Measurements from ENCODE around the gene OR6J1.
A peak's percentile ranks its signal among the peaks of the same experiment; 100 is the strongest.

The OR6J1 gene

GRCh38 chr14:22589096-22589839 lies 54.9 kb downstream of the OR6J1 start, which contains the start of gene DAD1:
Gene DAD1, minus strand, starts transcription at chr14:22589224. Its CDS starts 67 bp downstream, at chr14:22589157.
- Histone ChIP-seq H3K4me3 (ENCODE audit: low read depth, low read length) (peak within 1 kb of the TSS; percentile 87), H3K4me1 (ENCODE audit: control insufficient read depth, insufficient read depth, low read length) (no peaks in the 10 kb centered on the region), H3K27ac (ENCODE audit: extremely low read depth, low read depth, low read length) (peak within 1 kb of the TSS; percentile 49; the same call in 1 of the 2 replicates), H3K9me3 (ENCODE audit: control insufficient read depth, insufficient read depth, low read depth, low read length) (no peaks in the 10 kb centered on the region), H3K36me3 (ENCODE audit: control insufficient read depth in 2 of 2, insufficient read depth in 1 of 2, low read length in 2 of 2) (peaks cover 0 to 13% of the 10 kb centered on the region in 2 experiments; a peak in 1 of 3 replicates)
- ChIA-PET POLR2A (interaction anchor here (0.6 to 1.5 kb wide), 16 partner anchors 9 to 1247 kb away, joined by 3 to 22 read pairs (median 3); partner anchors contain the start of genes ABHD4, HAUS4, OXA1L and PRMT5), CTCF (interaction anchor here (0.6 to 3.9 kb wide), 16 partner anchors 8 to 1452 kb away, joined by 3 to 27 read pairs (median 4); partner anchors contain the start of gene OXA1L)
- peak; percentile 82 for TF ChIP-seq ZNF629 (tag by site-specific recombination; IDR thresholded peaks at IDR 0.05)
- TF ChIP-seq WT1 (tag by site-specific recombination; IDR thresholded peaks at IDR 0.05) = peak; percentile 73
- peak; percentile 83 for TF ChIP-seq ZNF335 (tag by site-specific recombination; conservative IDR thresholded peaks at IDR 0.05)
- TF ChIP-seq ZNF707 (tag by site-specific recombination; IDR thresholded peaks at IDR 0.05) = no peak
- peak; percentile 73 for TF ChIP-seq ZXDB (tag by site-specific recombination; IDR thresholded peaks at IDR 0.05)
- peak; percentile 85 for TF ChIP-seq KLF10 (tag by site-specific recombination; IDR thresholded peaks at IDR 0.05)
- TF ChIP-seq, protein P1, sequence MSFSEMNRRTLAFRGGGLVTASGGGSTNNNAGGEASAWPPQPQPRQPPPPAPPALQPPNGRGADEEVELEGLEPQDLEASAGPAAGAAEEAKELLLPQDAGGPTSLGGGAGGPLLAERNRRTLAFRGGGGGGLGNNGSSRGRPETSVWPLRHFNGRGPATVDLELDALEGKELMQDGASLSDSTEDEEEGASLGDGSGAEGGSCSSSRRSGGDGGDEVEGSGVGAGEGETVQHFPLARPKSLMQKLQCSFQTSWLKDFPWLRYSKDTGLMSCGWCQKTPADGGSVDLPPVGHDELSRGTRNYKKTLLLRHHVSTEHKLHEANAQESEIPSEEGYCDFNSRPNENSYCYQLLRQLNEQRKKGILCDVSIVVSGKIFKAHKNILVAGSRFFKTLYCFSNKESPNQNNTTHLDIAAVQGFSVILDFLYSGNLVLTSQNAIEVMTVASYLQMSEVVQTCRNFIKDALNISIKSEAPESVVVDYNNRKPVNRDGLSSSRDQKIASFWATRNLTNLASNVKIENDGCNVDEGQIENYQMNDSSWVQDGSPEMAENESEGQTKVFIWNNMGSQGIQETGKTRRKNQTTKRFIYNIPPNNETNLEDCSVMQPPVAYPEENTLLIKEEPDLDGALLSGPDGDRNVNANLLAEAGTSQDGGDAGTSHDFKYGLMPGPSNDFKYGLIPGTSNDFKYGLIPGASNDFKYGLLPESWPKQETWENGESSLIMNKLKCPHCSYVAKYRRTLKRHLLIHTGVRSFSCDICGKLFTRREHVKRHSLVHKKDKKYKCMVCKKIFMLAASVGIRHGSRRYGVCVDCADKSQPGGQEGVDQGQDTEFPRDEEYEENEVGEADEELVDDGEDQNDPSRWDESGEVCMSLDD (tag by site-specific recombination; IDR thresholded peaks at IDR 0.05) = peak; percentile 73
- no peak for TF ChIP-seq ZNF391 (tag by site-specific recombination; IDR thresholded peaks at IDR 0.05; ENCODE audit: borderline replicate concordance, low read depth)
- TF ChIP-seq, protein P2, sequence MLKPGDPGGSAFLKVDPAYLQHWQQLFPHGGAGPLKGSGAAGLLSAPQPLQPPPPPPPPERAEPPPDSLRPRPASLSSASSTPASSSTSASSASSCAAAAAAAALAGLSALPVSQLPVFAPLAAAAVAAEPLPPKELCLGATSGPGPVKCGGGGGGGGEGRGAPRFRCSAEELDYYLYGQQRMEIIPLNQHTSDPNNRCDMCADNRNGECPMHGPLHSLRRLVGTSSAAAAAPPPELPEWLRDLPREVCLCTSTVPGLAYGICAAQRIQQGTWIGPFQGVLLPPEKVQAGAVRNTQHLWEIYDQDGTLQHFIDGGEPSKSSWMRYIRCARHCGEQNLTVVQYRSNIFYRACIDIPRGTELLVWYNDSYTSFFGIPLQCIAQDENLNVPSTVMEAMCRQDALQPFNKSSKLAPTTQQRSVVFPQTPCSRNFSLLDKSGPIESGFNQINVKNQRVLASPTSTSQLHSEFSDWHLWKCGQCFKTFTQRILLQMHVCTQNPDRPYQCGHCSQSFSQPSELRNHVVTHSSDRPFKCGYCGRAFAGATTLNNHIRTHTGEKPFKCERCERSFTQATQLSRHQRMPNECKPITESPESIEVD (tag by site-specific recombination; IDR thresholded peaks at IDR 0.05) = no peak
- no peak for TF ChIP-seq ZFP41 (tag by site-specific recombination; IDR thresholded peaks at IDR 0.05; ENCODE audit: borderline replicate concordance)
- TF ChIP-seq ZNF274 (IDR thresholded peaks at IDR 0.05; ENCODE audit: low read length) = no peak
- no peak for TF ChIP-seq ZNF274 (tag by site-specific recombination; IDR thresholded peaks at IDR 0.05; ENCODE audit: borderline replicate concordance)
- TF ChIP-seq PATZ1 (tag by site-specific recombination; IDR thresholded peaks at IDR 0.05) = peak; percentile 84
- TF ChIP-seq ZFHX2 (tag by site-specific recombination; conservative IDR thresholded peaks at IDR 0.05) = peak; percentile 83
- TF ChIP-seq ZNF76 (tag by site-specific recombination; IDR thresholded peaks at IDR 0.05; ENCODE audit: borderline replicate concordance, low read depth) = peak; percentile 33; the same call in 1 of the 2 replicates
- no peak for TF ChIP-seq KLF7 (tag by site-specific recombination; IDR thresholded peaks at IDR 0.05; ENCODE audit: borderline replicate concordance)
- TF ChIP-seq ZNF223 (tag by site-specific recombination; IDR thresholded peaks at IDR 0.05) = no peak
- TF ChIP-seq KLF1 (tag by site-specific recombination; IDR thresholded peaks at IDR 0.05) = peak; percentile 83
- peak; percentile 30 for TF ChIP-seq ZBTB26 (tag by site-specific recombination; optimal IDR thresholded peaks at IDR 0.05)
- TF ChIP-seq HOXA7 (CRISPR knock-in tag; IDR thresholded peaks at IDR 0.05; ENCODE audit: borderline replicate concordance) = no peak
- peak; percentile 50 for TF ChIP-seq ZNF513 (tag by site-specific recombination; IDR thresholded peaks at IDR 0.05)
- TF ChIP-seq GLIS1 (tag by site-specific recombination; IDR thresholded peaks at IDR 0.05) = peak; percentile 26; the same call in 1 of the 2 replicates
- peak; percentile 74 for TF ChIP-seq ZBTB11 (tag by site-specific recombination; conservative IDR thresholded peaks at IDR 0.05; ENCODE audit: low read depth)
- TF ChIP-seq EGR2 (tag by site-specific recombination; IDR thresholded peaks at IDR 0.05; ENCODE audit: low read depth) = peak; percentile 75
